Embryonic facial prominence (tissue), 1 donor: ENCODE results near the gene CHCHD1.
A peak's percentile ranks its signal among the peaks of the same experiment; 100 is the strongest.
"Not testable (repeated sequence)": the region's sequence is repeated elsewhere in the genome, so short reads cannot be mapped to it uniquely, and the experiment has no call there.

Experiments
- DNase-seq: peaks from one replicate; pipeline ENCODE4 v3.0.0-alpha.2; 2016; ENCODE audit errors: extremely low spot score

Gene CHCHD1

DNA sequence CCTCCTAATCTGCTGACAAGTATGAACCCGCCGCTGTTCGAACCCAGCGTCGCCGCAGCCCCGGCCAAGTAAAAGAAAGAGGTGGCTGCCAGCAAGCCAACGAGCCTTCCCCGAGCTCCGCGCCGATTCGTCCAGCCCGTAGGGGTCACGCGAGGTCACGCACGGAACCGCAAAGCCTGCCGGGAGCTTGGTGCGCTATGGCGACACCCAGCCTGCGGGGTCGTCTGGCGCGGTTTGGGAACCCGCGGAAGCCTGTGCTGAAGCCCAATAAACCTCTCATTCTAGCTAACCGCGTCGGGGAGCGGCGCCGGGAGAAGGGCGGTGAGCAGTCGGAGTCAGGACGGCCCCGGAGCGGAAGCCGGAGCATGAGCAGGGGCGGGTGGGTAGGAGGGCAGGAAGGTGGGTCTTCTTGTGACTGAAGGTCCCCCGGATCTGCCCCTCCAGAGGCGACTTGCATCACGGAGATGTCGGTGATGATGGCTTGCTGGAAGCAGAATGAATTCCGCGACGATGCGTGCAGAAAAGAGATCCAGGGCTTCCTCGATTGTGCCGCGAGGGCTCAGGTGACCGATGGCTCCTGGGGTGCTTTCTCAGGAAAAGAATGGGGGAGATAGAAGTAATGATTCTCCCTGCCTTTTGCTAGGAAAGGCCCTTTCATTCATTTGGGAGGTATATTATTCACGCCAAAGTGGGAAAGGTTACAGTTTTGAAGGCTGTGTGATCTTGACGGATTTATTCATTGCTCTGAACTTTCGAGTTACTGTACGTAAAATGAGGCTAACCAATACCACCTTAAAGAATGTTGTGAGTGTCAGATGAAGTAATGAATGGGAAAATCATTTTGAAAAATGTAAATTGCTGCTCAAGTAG is at the start of gene CHCHD1:
Gene CHCHD1 (plus strand): TSS at position 170 of the 870 bp plus-strand sequence. CDS start 28 bp downstream, at position 198.
- peak; percentile 76 for DNase-seq

- DNase-seq = no peak
These were observed 49.4 kb upstream of the CHCHD1 start for GRCh38 chr10:73732426-73732825.

GRCh38 chr10:73732931-73733623 is 48.8 kb upstream of the CHCHD1 start:
- DNase-seq = no peak

DNA sequence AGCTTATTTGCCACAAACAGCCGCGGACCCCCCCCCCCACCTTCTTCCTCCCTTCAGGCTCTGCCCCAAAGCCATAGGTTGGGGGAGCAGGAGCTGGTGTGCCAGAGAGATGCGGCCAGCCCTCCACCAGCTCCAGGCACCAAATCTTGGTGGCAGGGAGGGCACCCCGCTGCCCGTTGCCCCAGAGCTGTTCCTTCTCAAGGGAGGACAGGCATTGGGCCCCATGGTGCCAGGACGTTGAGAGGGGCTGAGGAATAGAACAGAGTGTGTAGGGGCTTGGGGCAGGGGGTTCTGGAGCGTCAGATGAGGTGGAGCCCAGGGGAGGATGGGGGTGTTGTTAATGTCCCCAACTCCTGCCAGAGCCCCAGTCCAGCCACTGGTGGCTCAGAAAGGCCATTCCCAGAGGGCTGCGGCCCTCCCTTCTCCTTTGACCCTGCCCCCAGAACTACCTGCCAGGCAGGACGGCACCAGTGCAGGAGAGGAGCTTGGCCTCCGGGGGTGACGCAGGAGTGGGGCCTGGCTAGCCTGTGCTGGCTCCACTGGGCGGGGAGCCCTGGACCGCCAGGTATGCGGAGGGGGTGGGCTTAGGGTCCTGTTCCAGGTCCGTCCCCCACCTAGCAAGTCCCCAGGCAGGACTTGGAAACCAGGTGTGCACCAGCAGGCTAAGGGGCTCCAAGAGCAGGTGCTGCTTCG is 47.7 kb upstream of the CHCHD1 start:
- no peak for DNase-seq

- DNase-seq = no peak
These were observed 47.0 kb upstream of the CHCHD1 start for GRCh38 chr10:73734796-73735305.

GRCh38 chr10:73740501-73741254 is 41.2 kb upstream of the CHCHD1 start:
- DNase-seq = not testable (repeated sequence)

- DNase-seq = no peak
These were observed 39.5 kb upstream of the CHCHD1 start for GRCh38 chr10:73742454-73742734.

DNA sequence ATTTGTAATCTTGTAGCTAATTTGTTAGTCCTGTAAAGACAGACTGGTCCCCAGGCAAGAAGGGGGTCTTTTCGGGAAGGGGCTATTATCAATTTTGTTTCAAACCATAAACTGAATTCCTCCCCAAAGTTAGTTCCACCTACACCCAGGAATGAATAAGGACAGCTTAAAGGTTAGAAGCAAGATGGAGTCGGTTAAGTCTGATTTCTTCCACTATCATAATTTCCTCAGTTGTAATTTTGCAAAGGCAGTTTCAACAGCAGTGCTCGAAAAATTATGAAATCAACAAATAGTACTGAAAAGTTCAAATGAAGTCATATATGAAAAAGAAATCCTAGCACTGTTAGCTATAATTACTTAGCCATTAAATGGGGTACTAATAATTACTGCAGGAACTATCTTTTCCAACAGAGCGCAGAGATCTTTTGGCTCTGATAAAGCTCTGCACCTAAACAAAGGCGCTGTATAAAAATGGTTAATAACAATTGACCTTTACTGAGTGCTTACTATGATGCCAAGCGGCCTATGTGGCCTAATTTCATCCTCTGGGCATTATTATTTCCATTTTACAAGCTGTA is 38.4 kb upstream of the CHCHD1 start:
- no peak for DNase-seq

DNA sequence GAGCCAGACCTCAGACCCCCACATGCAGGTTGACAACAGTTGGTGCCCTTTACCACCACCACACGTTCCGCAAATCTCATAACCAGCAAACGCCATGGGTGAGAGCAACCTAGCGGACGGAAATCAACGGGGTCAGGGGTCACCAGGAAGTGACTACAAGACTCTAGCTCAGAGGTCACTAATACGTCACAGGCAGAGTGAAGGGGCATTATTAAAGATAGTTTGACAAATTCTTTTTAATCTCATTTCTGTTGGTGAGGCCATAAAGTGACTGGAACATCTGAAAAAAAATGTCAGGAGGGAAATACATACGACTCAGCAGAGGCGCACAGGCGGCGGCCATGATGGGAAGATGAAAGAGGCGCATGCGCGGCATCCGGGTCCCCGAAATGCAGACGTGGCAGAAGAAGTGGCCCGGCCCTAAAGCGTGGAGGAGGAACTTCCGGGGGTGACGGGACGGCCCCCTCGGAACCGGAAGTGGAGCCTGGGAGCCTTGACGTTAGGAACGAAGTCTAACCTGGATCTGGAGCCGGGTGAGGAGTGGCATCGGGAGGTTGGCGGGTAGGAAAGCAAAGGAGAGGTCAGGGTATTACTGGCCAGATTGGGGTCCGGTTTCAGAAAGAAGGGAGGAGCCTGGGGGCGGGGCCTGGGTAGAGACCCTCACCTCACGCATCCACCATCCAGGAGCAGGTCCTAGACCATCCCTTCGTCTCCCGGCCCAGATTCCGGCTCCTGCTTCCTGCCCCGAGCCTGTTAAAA is 37.8 kb upstream of the CHCHD1 start, which contains the start of gene SEC24C:
Gene SEC24C (plus strand): TSS at position 468 of the 759 bp plus-strand sequence. CDS start 2,461 bp downstream, outside the sequence.
- DNase-seq = peak; percentile 96

DNA sequence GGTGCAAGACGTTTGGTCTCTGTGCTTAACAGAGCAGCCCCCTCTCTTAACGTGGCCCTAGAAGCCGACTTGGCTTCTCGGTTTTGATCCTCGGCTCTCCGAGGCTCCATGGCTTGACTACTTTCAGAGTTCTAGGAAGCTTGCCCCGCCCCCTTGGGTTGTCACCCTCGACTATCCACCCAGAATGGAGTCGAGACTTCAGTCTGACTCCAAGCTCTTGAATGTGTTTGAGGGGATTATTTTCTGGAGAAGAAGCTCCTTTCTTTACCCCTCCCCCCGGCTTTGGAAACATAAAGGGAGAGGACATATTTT is 37.2 kb upstream of the CHCHD1 start:
- peak; percentile 43 for DNase-seq

- DNase-seq = no peak
These were observed 35.1 kb upstream of the CHCHD1 start for GRCh38 chr10:73746721-73747120.

- no peak for DNase-seq
These were observed 31.0 kb upstream of the CHCHD1 start for GRCh38 chr10:73750819-73751218.

DNA sequence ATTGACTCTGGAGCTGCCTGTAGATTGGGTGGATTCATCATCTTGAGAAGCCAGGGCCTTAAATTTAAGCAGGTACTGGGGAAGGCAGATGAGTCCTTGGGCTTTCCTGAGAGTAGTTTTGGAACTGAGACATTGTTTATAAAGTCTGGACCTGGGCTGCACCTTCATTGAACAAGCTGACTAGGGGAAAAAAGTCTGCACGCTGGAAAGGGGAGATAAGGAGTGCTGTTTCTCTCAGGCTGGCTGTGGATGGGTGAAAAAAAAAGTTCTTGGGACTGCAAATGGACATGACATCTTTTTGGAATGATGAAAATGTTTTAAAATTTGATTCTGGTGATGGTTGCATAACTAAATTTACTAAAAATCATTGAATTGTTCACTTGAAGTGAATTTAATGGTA is 25.7 kb upstream of the CHCHD1 start:
- DNase-seq = no peak

- DNase-seq = no peak
These were observed 22.9 kb upstream of the CHCHD1 start for GRCh38 chr10:73758704-73759511.

DNA sequence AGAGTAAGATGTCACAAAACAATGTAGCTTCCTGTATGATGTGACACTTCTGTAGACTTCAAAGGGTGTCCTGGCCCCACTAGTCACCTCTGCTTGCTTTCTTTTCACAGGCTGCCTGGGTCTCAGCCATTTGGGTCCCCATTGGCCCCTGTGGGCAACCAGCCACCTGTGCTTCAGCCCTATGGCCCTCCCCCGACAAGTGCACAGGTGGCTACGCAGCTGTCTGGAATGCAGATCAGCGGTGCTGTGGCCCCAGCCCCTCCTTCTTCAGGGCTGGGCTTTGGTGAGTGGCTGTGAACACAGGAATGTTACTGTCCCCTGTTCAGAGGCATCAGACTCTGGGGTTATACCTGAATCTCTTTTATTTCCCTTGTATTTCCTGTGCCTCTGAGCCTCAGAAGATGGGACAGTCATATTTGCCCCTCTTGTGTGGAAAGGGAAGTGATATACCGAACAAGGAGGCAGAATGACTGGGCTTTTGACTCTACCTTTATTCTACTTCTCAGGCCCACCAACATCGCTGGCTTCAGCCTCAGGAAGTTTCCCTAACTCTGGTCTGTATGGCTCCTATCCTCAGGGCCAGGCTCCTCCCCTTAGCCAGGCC is 22.2 kb upstream of the CHCHD1 start:
- DNase-seq = no peak

DNA sequence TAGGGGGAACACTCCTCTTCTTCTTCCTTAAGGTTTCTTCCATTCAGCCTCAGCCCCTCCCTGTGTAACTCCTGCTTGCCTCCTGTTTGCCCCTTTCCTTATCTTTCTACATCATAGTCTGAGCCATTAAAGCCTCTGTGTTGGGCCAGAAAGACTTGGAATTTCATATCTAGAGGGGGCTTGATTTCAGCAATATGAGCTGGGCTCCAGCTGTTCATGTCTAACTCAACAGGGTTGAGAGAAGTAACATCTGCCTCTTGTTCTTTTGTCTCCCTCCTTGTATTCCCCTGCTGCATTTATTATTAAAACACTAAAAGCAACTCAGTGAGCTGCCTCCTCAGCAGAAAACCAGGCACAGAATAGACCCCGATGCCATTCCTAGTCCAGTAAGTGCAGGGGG is 20.1 kb upstream of the CHCHD1 start:
- no peak for DNase-seq

DNA sequence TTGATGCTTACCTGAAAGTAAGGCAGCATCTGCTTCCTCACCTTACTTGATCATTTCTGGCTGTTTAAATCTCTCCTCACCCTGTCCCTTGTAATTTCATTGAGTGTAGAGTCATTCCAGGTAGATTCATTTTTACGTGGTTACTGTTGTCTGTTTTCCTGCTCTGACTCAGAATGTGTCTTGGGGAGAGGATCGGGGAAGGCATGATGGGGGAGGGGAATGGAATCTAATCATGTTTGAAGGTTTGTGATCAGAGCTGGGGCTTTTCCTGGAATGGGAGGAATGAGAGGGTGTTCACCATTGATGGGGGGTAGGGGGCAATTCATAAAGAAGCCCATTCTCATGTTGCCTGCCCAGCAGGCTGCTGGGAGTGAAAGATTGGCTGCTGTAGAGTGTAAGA is 18.9 kb upstream of the CHCHD1 start:
- DNase-seq = no peak

DNA sequence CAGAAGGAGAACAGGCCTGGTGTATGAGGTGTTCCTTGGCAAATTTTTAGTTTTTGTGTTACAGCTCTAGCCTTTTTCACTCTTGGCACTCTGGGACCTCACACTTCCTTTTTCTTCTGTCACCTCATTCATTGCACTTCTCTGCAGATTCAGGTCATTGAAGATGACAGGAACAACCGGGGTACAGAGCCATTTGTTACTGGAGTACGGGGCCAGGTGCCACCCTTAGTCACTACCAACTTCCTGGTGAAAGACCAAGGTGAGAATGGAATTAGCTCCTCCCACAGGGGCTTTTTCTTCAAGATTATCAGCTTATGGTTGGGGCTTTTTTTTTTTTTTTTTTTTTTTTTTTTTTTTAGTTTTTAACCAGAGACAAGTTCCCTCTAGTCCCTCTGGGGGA is 18.5 kb upstream of the CHCHD1 start:
- DNase-seq = no peak

- no peak for DNase-seq
These were observed 16.8 kb upstream of the CHCHD1 start for GRCh38 chr10:73765066-73765465.
